Activated gamma-delta T cell treated with Interleukin-2 at 50 U/mL for 16 hours (primary cell): ENCODE results near the gene NAB1.

Source experiments
- DNase-seq: peaks from one replicate; pipeline ENCODE4 v3.0.0-alpha.2; 2020

NAB1 gene

GRCh38 chr2:190637903-190638618, 10.8 kb upstream of the NAB1 start:
- no peak for DNase-seq

- DNase-seq = no peak
Measured at GRCh38 chr2:190640117-190640516, 8.8 kb upstream of the NAB1 start.

- no peak for DNase-seq
Measured at GRCh38 chr2:190641469-190641868, 7.4 kb upstream of the NAB1 start.

GRCh38 chr2:190646780-190647522, 1.9 kb upstream of the NAB1 start:
- DNase-seq = no peak

GRCh38 chr2:190648289-190649034, 421 bp upstream of the NAB1 start:
- peak; percentile 86 for DNase-seq

- DNase-seq = no peak
Measured at GRCh38 chr2:190649798-190650390, 1.0 kb downstream of the NAB1 start.

GRCh38 chr2:190651413-190651812, 2.5 kb downstream of the NAB1 start:
- DNase-seq = no peak

- DNase-seq = no peak
Measured at GRCh38 chr2:190653231-190653630, 4.3 kb downstream of the NAB1 start.

GRCh38 chr2:190653931-190654330, 5.0 kb downstream of the NAB1 start:
- DNase-seq = no peak

GRCh38 chr2:190655113-190655512, 6.2 kb downstream of the NAB1 start:
- DNase-seq = no peak

- no peak for DNase-seq
Measured at GRCh38 chr2:190655570-190655969, 6.7 kb downstream of the NAB1 start.

GRCh38 chr2:190656301-190656700, 7.4 kb downstream of the NAB1 start:
- no peak for DNase-seq

GRCh38 chr2:190657474-190658255, 8.8 kb downstream of the NAB1 start:
- DNase-seq = no peak

GRCh38 chr2:190659553-190659952, 10.7 kb downstream of the NAB1 start:
- DNase-seq = no peak

GRCh38 chr2:190662754-190663153, 13.9 kb downstream of the NAB1 start:
- no peak for DNase-seq

- DNase-seq = no peak
Measured at GRCh38 chr2:190663348-190663747, 14.5 kb downstream of the NAB1 start.

GRCh38 chr2:190663839-190664238, 15.0 kb downstream of the NAB1 start:
- DNase-seq = no peak

GRCh38 chr2:190664240-190664639, 15.4 kb downstream of the NAB1 start:
- no peak for DNase-seq

GRCh38 chr2:190666895-190667294, 18.0 kb downstream of the NAB1 start:
- no peak for DNase-seq

GRCh38 chr2:190668892-190669291, 20.0 kb downstream of the NAB1 start:
- no peak for DNase-seq

- no peak for DNase-seq
Measured at GRCh38 chr2:190670182-190670946, 21.5 kb downstream of the NAB1 start.
